HFFc6 (cell line): ENCODE measurements around the gene ANAPC1. TPM values are rescaled to one million over a fixed set of nuclear protein-coding genes. Genes with fewer than 3 reads are reported as not detected.
A peak's percentile ranks its signal among the peaks of the same experiment; 100 is the strongest.

Experiments used
- DNase-seq: peaks from one replicate; pipeline ENCODE4 v3.0.0-alpha.2; 2018
- H3K27ac Mint-ChIP-seq: 2 replicates; pipeline ENCODE4 v1.8.0; 2020; ENCODE audit warnings: mild to moderate bottlenecking, mixed read lengths
- H3K27me3 Mint-ChIP-seq: 2 replicates; pipeline ENCODE4 v1.8.0; 2021; ENCODE audit warnings: mild to moderate bottlenecking, moderate library complexity, mixed read lengths; ENCODE audit not compliant: insufficient read depth
- H3K36me3 Mint-ChIP-seq: 2 replicates; pipeline ENCODE4 v1.8.0; 2021; ENCODE audit warnings: low read depth, mixed read lengths
- H3K4me1 Mint-ChIP-seq: 2 replicates; pipeline ENCODE4 v1.8.0; 2020; ENCODE audit warnings: low read depth, mixed read lengths
- H3K4me3 Mint-ChIP-seq: 2 replicates; pipeline ENCODE4 v1.8.0; 2020; ENCODE audit warnings: mild to moderate bottlenecking, moderate library complexity, mixed read lengths
- H3K9me3 Mint-ChIP-seq: 2 replicates; pipeline ENCODE4 v1.8.0; 2020; ENCODE audit warnings: mild to moderate bottlenecking, mixed read lengths
- long read RNA-seq: library from polyadenylated mRNA; unstranded; transcript quantifications from one replicate; pipeline ENCODE4 v2.0.0, GENCODE V29; 2019
- total RNA-seq, 6 experiments: library from RNA; stranded (reverse); fragmentation: NEBNext Ultra II Directional; extraction: Animal tissue kit (Norgen Biotek cat#: 25700); gene quantifications; 2 replicates in 1 of 6; 3 replicates in 5 of 6; pipeline ENCODE4 v1.2.3, GENCODE V29; 2021
- TF ChIP-seq, protein P1 (sequence below): fragments of 200-600 bp; sonication (generic); IDR thresholded peaks from 2 replicates; pipeline ENCODE4 v1.5.0; 2021; ENCODE audit warnings: antibody characterized with exemption, mild to moderate bottlenecking

The ANAPC1 gene
- total RNA-seq = 10 to 100 TPM; 30.6 to 42.8 (median 38.0) TPM
- long read RNA-seq, full-length matches to known transcripts = 2 of 13 reads
- long read RNA-seq, partial matches to known transcripts = 6 of 13 reads
- long read RNA-seq, other reads (novel, unspliced or antisense) = 5 of 13 reads

DNA sequence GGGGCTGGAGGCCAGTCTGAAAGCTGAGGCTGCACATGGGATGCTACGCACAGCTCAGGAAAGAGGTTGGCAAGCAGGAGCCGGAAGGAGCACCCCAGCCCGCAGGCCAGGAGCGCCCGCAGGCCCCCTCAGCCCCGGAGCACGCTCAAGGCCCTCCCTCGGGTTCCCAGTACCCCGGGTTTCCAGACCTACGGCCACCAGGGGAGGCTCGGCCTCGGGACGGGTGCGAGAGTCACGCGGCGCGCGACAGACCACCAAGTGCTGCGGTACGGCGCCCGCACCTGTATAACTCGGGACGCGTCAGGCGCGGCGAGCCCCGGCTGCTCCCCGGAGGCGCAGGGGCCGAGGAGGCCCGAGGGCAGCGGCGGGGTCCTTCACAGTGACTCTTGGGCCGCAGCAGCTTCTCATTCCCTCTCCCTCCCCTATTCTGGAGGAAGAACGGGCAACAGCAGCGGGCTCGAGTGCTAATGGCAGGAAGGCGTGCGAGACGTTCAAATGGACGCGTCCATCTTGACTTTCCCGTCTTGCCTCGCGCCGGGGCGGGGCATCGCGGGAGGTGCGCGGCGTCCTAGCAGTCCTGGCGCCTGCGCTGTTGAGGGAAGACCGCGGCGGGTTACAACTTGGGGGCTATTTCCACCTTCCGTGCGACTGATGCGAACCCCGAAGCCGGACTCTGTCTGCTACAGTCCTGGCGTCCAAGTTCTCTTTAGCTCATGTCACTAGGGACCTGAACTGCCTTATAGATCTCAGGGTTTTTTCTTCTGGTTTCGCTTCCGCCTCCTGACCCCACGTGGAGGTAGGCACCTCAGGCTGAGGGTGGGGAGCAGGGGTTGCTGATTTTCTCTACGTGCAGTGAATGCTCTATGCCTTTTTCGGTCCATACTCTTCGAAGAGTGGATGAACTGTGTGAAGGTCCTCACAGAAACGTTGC is at the start of gene ANAPC1:
Gene ANAPC1, minus strand, starts transcription at position 533 of the 931 bp plus-strand sequence. CDS start 3,368 bp downstream, outside the sequence.
- Mint-ChIP-seq H3K27me3 (no peaks in the 10 kb centered on the region), H3K9me3 (no peaks in the 10 kb centered on the region), H3K4me1 (peaks cover 4% of the 10 kb centered on the region; the same call in 1 of the 2 replicates), H3K36me3 (peaks cover 1% of the 10 kb centered on the region; the same call in 1 of the 2 replicates), H3K4me3 (peak within 1 kb of the TSS; percentile 94), H3K27ac (peak within 1 kb of the TSS; percentile 84)
- peak; percentile 72 for DNase-seq
- TF ChIP-seq, protein P1, sequence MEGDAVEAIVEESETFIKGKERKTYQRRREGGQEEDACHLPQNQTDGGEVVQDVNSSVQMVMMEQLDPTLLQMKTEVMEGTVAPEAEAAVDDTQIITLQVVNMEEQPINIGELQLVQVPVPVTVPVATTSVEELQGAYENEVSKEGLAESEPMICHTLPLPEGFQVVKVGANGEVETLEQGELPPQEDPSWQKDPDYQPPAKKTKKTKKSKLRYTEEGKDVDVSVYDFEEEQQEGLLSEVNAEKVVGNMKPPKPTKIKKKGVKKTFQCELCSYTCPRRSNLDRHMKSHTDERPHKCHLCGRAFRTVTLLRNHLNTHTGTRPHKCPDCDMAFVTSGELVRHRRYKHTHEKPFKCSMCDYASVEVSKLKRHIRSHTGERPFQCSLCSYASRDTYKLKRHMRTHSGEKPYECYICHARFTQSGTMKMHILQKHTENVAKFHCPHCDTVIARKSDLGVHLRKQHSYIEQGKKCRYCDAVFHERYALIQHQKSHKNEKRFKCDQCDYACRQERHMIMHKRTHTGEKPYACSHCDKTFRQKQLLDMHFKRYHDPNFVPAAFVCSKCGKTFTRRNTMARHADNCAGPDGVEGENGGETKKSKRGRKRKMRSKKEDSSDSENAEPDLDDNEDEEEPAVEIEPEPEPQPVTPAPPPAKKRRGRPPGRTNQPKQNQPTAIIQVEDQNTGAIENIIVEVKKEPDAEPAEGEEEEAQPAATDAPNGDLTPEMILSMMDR = peak; percentile 30; the same call in 1 of the 2 replicates

- no peak for DNase-seq
- H3K27me3 Mint-ChIP-seq = peaks cover 35% of the 10 kb centered on the region
- no peak overlapping the region for H3K27ac Mint-ChIP-seq
- no peaks in the 10 kb centered on the region for H3K9me3 Mint-ChIP-seq
- TF ChIP-seq, protein P1 = no peak
- H3K36me3 Mint-ChIP-seq = no peaks in the 10 kb centered on the region
- H3K4me1 Mint-ChIP-seq = peaks cover 8% of the 10 kb centered on the region
- H3K4me3 Mint-ChIP-seq = no peak overlapping the region
Measured at GRCh38 chr2:111932841-111933291, 48.9 kb upstream of the ANAPC1 start.

DNA sequence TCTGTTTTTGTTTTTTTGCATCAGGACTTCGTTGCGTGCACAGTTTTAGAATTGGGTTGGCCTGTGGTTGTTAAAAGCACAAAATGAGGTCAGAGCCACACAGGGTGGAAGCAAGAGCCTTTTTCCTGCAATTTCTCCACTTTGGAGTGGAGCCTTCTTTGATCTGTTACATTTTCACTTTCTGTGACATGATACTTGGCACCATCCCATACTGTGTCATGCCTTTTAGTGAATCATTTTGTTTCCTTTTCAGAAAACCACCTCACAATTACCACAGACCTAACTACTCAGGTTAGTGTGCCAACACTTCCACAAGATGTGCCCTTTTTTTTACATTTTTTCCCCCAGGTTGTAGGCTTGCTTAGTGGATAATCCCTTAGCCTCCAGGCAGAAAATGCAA is 46.9 kb upstream of the ANAPC1 start:
- H3K9me3 Mint-ChIP-seq = no peaks in the 10 kb centered on the region
- TF ChIP-seq, protein P1 = no peak
- H3K27me3 Mint-ChIP-seq = peaks cover 33% of the 10 kb centered on the region
- peaks cover 8% of the 10 kb centered on the region for H3K4me1 Mint-ChIP-seq
- H3K36me3 Mint-ChIP-seq = no peaks in the 10 kb centered on the region
- peak; percentile 28 for DNase-seq
- no peak overlapping the region for H3K4me3 Mint-ChIP-seq
- H3K27ac Mint-ChIP-seq = no peak overlapping the region

- TF ChIP-seq, protein P1 = no peak
- DNase-seq = no peak
- peaks cover 8% of the 10 kb centered on the region for H3K4me1 Mint-ChIP-seq
- no peaks in the 10 kb centered on the region for H3K36me3 Mint-ChIP-seq
- peaks cover 32% of the 10 kb centered on the region for H3K27me3 Mint-ChIP-seq
- no peaks in the 10 kb centered on the region for H3K9me3 Mint-ChIP-seq
- H3K4me3 Mint-ChIP-seq = no peak overlapping the region
- no peak overlapping the region for H3K27ac Mint-ChIP-seq
Measured at GRCh38 chr2:111930409-111930808, 46.4 kb upstream of the ANAPC1 start.

- H3K27me3 Mint-ChIP-seq = peaks cover 32% of the 10 kb centered on the region
- TF ChIP-seq, protein P1 = no peak
- H3K36me3 Mint-ChIP-seq = no peaks in the 10 kb centered on the region
- peaks cover 8% of the 10 kb centered on the region for H3K4me1 Mint-ChIP-seq
- DNase-seq = no peak
- H3K9me3 Mint-ChIP-seq = no peaks in the 10 kb centered on the region
- no peak overlapping the region for H3K4me3 Mint-ChIP-seq
- no peak overlapping the region for H3K27ac Mint-ChIP-seq
Measured at GRCh38 chr2:111927723-111928122, 43.7 kb upstream of the ANAPC1 start.
